ENCODE results near the gene RTN4RL1. TPM values are rescaled to one million over a fixed set of nuclear protein-coding genes. Genes with fewer than 3 reads are reported as not detected.

RTN4RL1 gene
- total and polyA plus RNA-seq, 2 experiments from 2014 or later = 32.2 to 45.4 TPM

DNA sequence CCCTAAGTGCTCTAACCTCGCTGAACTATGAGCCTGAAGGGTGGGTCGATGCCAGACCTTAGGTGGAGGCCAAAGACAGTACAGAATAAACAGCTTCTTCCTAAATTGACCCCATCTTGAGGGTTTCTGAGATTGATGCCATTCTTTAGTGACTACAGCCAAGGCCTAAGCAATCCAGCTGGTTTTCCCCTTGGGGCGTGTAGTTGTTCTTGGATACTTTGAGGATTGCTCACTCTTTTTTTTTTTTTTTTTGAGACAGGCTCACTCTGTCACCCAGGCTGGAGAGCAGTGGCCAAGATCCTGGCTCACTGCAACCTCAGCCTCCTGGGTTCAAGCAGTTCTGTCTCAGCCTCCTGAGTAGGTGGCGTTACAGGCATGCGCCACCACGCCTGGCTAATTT lies 18.7 kb upstream of the RTN4RL1 start:
- no peak overlapping the region for H3K4me3 ChIP-seq
- DNase-seq (ENCODE audit: low read depth in 1 of 2, low spot score in 1 of 2) = no peak
- TF ChIP-seq, protein P1, sequence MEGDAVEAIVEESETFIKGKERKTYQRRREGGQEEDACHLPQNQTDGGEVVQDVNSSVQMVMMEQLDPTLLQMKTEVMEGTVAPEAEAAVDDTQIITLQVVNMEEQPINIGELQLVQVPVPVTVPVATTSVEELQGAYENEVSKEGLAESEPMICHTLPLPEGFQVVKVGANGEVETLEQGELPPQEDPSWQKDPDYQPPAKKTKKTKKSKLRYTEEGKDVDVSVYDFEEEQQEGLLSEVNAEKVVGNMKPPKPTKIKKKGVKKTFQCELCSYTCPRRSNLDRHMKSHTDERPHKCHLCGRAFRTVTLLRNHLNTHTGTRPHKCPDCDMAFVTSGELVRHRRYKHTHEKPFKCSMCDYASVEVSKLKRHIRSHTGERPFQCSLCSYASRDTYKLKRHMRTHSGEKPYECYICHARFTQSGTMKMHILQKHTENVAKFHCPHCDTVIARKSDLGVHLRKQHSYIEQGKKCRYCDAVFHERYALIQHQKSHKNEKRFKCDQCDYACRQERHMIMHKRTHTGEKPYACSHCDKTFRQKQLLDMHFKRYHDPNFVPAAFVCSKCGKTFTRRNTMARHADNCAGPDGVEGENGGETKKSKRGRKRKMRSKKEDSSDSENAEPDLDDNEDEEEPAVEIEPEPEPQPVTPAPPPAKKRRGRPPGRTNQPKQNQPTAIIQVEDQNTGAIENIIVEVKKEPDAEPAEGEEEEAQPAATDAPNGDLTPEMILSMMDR (IDR thresholded peaks at IDR 0.05; ENCODE audit: low read depth, low read length) = no peak
- no peak overlapping the region for H3K27ac ChIP-seq
- peaks cover 7% of the 10 kb centered on the region for H3K27me3 ChIP-seq
- H3K9me3 ChIP-seq (ENCODE audit: low read depth) = no peaks in the 10 kb centered on the region
- peaks cover 5% of the 10 kb centered on the region for H3K36me3 ChIP-seq
- peaks cover 4% of the 10 kb centered on the region for H3K4me1 ChIP-seq (ENCODE audit: low read depth)

DNA sequence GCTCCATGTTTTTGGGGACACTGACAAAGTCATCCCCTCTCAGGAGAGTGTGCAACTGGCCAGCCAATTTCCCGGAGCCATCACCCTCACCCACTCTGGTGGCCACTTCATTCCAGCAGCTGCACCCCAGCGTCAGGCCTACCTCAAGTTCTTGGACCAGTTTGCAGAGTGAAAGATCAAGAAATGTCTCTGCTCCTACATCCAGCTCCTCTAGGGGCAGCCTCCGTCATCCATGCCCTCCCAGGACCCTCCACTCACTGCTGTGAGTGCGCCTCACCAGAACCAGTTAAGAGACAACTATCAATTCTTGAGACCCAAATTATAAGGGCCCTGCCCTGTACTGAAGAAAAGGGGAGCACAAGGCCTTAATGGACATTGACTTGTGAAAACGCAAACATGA lies 17.8 kb upstream of the RTN4RL1 start:
- TF ChIP-seq, protein P1 (IDR thresholded peaks at IDR 0.05; ENCODE audit: low read depth, low read length) = no peak
- DNase-seq (ENCODE audit: low read depth in 1 of 2, low spot score in 1 of 2) = no peak
- H3K4me1 ChIP-seq (ENCODE audit: low read depth) = peaks cover 4% of the 10 kb centered on the region
- H3K27me3 ChIP-seq = no peaks in the 10 kb centered on the region
- H3K36me3 ChIP-seq = peaks cover 5% of the 10 kb centered on the region
- H3K4me3 ChIP-seq = peak overlapping the region; percentile 61
- H3K9me3 ChIP-seq (ENCODE audit: low read depth) = no peaks in the 10 kb centered on the region
- H3K27ac ChIP-seq = peak overlapping the region; percentile 83

DNA sequence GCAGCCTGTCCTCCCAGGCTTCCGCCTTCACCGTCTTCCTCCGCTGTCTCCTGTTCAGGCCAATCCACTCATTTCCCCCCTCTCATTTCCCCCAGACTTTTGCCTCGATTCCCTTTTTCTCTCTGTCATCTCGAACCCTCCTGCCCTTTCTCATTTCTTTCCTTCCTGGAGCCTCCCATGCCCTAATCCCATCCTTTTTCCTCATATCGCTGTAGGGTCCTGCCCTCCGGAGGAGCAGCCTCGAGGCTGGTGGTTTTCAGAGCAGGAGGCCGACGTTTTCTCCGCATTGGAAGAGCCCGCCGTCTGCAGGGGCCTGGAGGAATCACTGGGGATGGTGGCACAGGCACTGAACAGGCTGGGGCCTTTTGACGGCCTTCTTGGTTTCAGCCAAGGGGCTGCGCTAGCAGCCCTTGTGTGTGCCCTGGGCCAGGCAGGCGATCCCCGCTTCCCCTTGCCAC lies 17.3 kb upstream of the RTN4RL1 start:
- H3K27me3 ChIP-seq = no peaks in the 10 kb centered on the region
- peaks cover 7% of the 10 kb centered on the region for H3K36me3 ChIP-seq
- H3K4me1 ChIP-seq (ENCODE audit: low read depth) = peaks cover 4% of the 10 kb centered on the region
- H3K4me3 ChIP-seq = peak overlapping the region; percentile 61
- peak; percentile 45 to 68 for DNase-seq (ENCODE audit: low read depth in 1 of 2, low spot score in 1 of 2)
- H3K9me3 ChIP-seq (ENCODE audit: low read depth) = no peaks in the 10 kb centered on the region
- TF ChIP-seq, protein P1 (IDR thresholded peaks at IDR 0.05; ENCODE audit: low read depth, low read length) = peak; percentile 59
- peak overlapping the region; percentile 83 for H3K27ac ChIP-seq

DNA sequence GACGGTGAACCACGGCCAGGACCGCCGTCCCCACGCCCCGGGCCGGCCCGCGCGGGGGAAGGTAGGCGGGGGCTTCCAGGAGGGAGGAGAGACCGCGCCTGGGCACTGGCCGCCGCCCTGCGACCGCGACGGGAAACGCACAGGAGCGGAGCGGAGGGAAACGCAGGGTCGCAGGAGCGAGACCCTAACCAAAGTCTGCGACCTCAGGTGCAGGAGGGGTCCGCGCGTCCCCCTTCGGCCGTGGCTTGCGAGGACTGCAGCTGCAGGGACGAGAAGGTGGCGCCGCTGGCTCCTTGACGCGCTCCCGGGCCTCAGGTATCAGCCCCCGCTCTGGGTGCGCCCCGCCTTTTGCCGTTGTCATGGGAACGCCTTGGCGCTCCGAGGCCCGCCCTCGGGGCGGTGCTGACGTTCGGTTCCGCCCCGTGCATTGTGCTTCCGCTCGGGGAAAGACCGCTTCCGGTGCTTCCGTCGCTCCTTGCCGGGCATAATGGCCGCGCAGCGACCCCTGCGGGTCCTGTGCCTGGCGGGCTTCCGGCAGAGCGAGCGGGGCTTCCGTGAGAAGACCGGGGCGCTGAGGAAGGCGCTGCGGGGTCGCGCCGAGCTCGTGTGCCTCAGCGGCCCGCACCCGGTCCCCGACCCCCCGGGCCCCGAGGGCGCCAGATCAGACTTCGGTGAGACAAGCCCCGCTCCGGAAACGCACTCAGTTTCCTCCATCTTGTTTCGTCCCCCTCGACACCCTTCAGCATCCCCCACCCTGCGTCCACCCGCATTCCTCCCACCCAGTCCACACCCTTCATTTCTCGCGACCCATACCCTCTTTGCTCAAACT lies 16.6 kb upstream of the RTN4RL1 start, which contains the start of gene OVCA2:
Gene OVCA2 (plus strand): TSS at position 462 of the 829 bp plus-strand sequence. CDS start 26 bp downstream, at position 488.
- DNase-seq (ENCODE audit: low read depth in 1 of 2, low spot score in 1 of 2) = peak; percentile 96 to 99
- Histone ChIP-seq H3K4me3 (peak within 1 kb of the TSS; percentile 61), H3K36me3 (peaks cover 7% of the 10 kb centered on the region), H3K9me3 (ENCODE audit: low read depth) (no peaks in the 10 kb centered on the region), H3K27ac (peak within 1 kb of the TSS; percentile 83), H3K4me1 (ENCODE audit: low read depth) (peaks cover 4% of the 10 kb centered on the region), H3K27me3 (no peaks in the 10 kb centered on the region)
- TF ChIP-seq, protein P1 (IDR thresholded peaks at IDR 0.05; ENCODE audit: low read depth, low read length) = peak; percentile 58

DNA sequence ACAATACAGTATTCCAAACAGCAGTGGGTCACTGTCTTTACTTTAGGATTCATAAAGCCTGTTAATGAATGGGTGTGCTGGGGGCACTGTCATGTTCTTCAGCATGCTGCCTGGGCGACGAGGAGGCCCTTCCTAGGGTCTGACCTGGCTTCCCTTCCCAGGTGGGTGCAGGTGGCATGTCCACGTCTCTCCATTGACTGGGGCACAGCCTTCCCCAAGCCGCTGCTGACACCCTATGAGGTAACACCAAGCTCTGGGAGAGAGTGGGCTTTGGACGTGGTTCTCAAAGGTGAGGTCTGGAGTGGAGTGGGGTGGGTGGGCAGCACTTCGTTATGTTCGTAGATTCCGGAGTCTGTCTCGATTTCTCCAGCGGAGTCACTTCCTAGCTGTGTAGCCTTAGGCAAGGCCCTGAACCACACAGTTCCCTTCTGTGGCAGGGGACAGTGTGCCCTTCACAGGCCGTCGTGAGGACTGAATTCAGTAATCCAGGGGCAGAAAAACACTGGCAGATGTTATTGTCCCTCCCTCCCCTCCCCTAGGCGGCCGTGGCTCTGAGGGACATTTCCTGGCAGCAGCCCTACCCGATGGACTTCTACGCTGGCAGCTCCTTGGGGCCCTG lies 15.9 kb upstream of the RTN4RL1 start:
- Histone ChIP-seq H3K27me3 (no peaks in the 10 kb centered on the region), H3K4me3 (peak overlapping the region; percentile 61), H3K36me3 (peaks cover 7% of the 10 kb centered on the region), H3K4me1 (ENCODE audit: low read depth) (peaks cover 4% of the 10 kb centered on the region), H3K9me3 (ENCODE audit: low read depth) (no peaks in the 10 kb centered on the region), H3K27ac (peak overlapping the region; percentile 57)
- TF ChIP-seq, protein P1 (IDR thresholded peaks at IDR 0.05; ENCODE audit: low read depth, low read length) = no peak
- DNase-seq (ENCODE audit: low read depth in 1 of 2, low spot score in 1 of 2) = no peak
